ENCODE data around the gene NTRK1. TPM values are rescaled to one million over a fixed set of nuclear protein-coding genes. Genes with fewer than 3 reads are reported as not detected.
A peak's percentile ranks its signal among the peaks of the same experiment; 100 is the strongest.

Gene NTRK1
- total RNA-seq, 2 experiments from 2014 or later, result 9.9 TPM

GRCh38 chr1:156838972-156839371, 21.7 kb upstream of the NTRK1 start:
- H3K27me3 Mint-ChIP-seq (ENCODE audit: low read depth), result peaks cover 17% of the 10 kb centered on the region
- POLR2A ChIA-PET, result interaction anchor here (0.8 to 3.7 kb wide), 3 partner anchors 10 to 51 kb away, joined by 3 to 14 read pairs (median 8); partner anchors contain the start of gene NTRK1

GRCh38 chr1:156839426-156840109, 21.1 kb upstream of the NTRK1 start:
- Mint-ChIP-seq H3K9me3 (ENCODE audit: insufficient read depth) (no peaks in the 10 kb centered on the region), H3K4me3 (no peak overlapping the region)

More at GRCh38 chr1:156838972-156839371, 21.7 kb upstream of the NTRK1 start:
- no peaks in the 10 kb centered on the region for H3K9me3 Mint-ChIP-seq (ENCODE audit: insufficient read depth)
- ATAC-seq (peak; percentile 66), DNase-seq (peak; percentile 67)
- peaks cover 48% of the 10 kb centered on the region for H3K4me1 Mint-ChIP-seq (ENCODE audit: low read depth)
- H3K4me3 Mint-ChIP-seq, result no peak overlapping the region
- CTCF ChIA-PET, result interaction anchor here (0.8 to 10.1 kb wide), 31 partner anchors 9 to 300 kb away, joined by 3 to 313 read pairs (median 5); partner anchors contain the start of genes INSRR, MRPL24, NTRK1 and PEAR1
- no peak overlapping the region for H3K27ac Mint-ChIP-seq
- peaks cover under 1% of the 10 kb centered on the region for H3K36me3 Mint-ChIP-seq (ENCODE audit: low read depth)

GRCh38 chr1:156840186-156840897, 20.3 kb upstream of the NTRK1 start:
- Mint-ChIP-seq H3K27me3 (ENCODE audit: low read depth) (peaks cover 28% of the 10 kb centered on the region), H3K27ac (peak overlapping the region; percentile 41), H3K36me3 (ENCODE audit: low read depth) (peaks cover 2% of the 10 kb centered on the region), H3K4me3 (no peak overlapping the region), H3K4me1 (ENCODE audit: low read depth) (peaks cover 46% of the 10 kb centered on the region), H3K9me3 (ENCODE audit: insufficient read depth) (no peaks in the 10 kb centered on the region)
- no peak for ATAC-seq
- DNase-seq, result no peak
- CTCF ChIA-PET, result interaction anchor here (1.8 to 10.1 kb wide), 2 partner anchors 17 to 114 kb away, joined by 5 to 313 read pairs; partner anchors contain the start of genes INSRR and NTRK1
- POLR2A ChIA-PET, result interaction anchor here (1.5 kb wide), 1 partner anchor 32 kb away, joined by 6 read pairs; no protein-coding TSS in a partner anchor

More at GRCh38 chr1:156839426-156840109, 21.1 kb upstream of the NTRK1 start:
- CTCF ChIA-PET, result interaction anchor here (0.9 to 10.1 kb wide), 23 partner anchors 9 to 299 kb away, joined by 3 to 313 read pairs (median 7); partner anchors contain the start of genes INSRR, MRPL24, NTRK1 and PEAR1
- H3K4me1 Mint-ChIP-seq (ENCODE audit: low read depth), result peaks cover 46% of the 10 kb centered on the region
- H3K27me3 Mint-ChIP-seq (ENCODE audit: low read depth), result peaks cover 22% of the 10 kb centered on the region
- DNase-seq (no peak), ATAC-seq (no peak)
- POLR2A ChIA-PET, result interaction anchor here (3.7 kb wide), 1 partner anchor 20 kb away, joined by 14 read pairs; the partner anchor contains the start of gene NTRK1
- H3K36me3 Mint-ChIP-seq (ENCODE audit: low read depth), result peaks cover 2% of the 10 kb centered on the region
- no peak overlapping the region for H3K27ac Mint-ChIP-seq

GRCh38 chr1:156840898-156841279, 19.8 kb upstream of the NTRK1 start:
- POLR2A ChIA-PET, result interaction anchor here (1.5 kb wide), 1 partner anchor 32 kb away, joined by 6 read pairs; no protein-coding TSS in a partner anchor
- H3K27ac Mint-ChIP-seq, result no peak overlapping the region

GRCh38 chr1:156841295-156841855, 19.3 kb upstream of the NTRK1 start:
- ATAC-seq, result no peak
- peaks cover 37% of the 10 kb centered on the region for H3K27me3 Mint-ChIP-seq (ENCODE audit: low read depth)
- ChIA-PET POLR2A (interaction anchor here (0.6 to 1.5 kb wide), 2 partner anchors 33 to 83 kb away, joined by 3 to 6 read pairs; no protein-coding TSS in a partner anchor), CTCF (interaction anchor here (1.1 to 10.1 kb wide), 4 partner anchors 8 to 115 kb away, joined by 4 to 313 read pairs (median 4); partner anchors contain the start of genes INSRR and NTRK1)
- peaks cover 2% of the 10 kb centered on the region for H3K36me3 Mint-ChIP-seq (ENCODE audit: low read depth)
- H3K9me3 Mint-ChIP-seq (ENCODE audit: insufficient read depth), result no peaks in the 10 kb centered on the region
- peaks cover 43% of the 10 kb centered on the region for H3K4me1 Mint-ChIP-seq (ENCODE audit: low read depth)
- H3K4me3 Mint-ChIP-seq, result no peak overlapping the region
- no peak overlapping the region for H3K27ac Mint-ChIP-seq
- no peak for DNase-seq

More at GRCh38 chr1:156840898-156841279, 19.8 kb upstream of the NTRK1 start:
- CTCF ChIA-PET, result interaction anchor here (1.1 to 10.1 kb wide), 4 partner anchors 8 to 115 kb away, joined by 4 to 313 read pairs (median 4); partner anchors contain the start of genes INSRR and NTRK1
- DNase-seq (no peak), ATAC-seq (no peak)
- Mint-ChIP-seq H3K4me3 (no peak overlapping the region), H3K9me3 (ENCODE audit: insufficient read depth) (no peaks in the 10 kb centered on the region), H3K4me1 (ENCODE audit: low read depth) (peaks cover 44% of the 10 kb centered on the region), H3K27me3 (ENCODE audit: low read depth) (peaks cover 32% of the 10 kb centered on the region), H3K36me3 (ENCODE audit: low read depth) (peaks cover 2% of the 10 kb centered on the region)

- Mint-ChIP-seq H3K36me3 (ENCODE audit: low read depth) (peaks cover 2% of the 10 kb centered on the region), H3K4me1 (ENCODE audit: low read depth) (peaks cover 40% of the 10 kb centered on the region), H3K4me3 (no peak overlapping the region), H3K27me3 (ENCODE audit: low read depth) (peaks cover 45% of the 10 kb centered on the region), H3K9me3 (ENCODE audit: insufficient read depth) (no peaks in the 10 kb centered on the region), H3K27ac (no peak overlapping the region)
- no peak for DNase-seq
- no peak for ATAC-seq
- ChIA-PET POLR2A (no interaction called here), CTCF (interaction anchor here (1.7 kb wide), 1 partner anchor 18 kb away, joined by 8 read pairs; the partner anchor contains the start of gene NTRK1)
These were observed 17.9 kb upstream of the NTRK1 start for GRCh38 chr1:156842618-156843300.

- peak overlapping the region; percentile 4 for H3K27ac Mint-ChIP-seq
- H3K27me3 Mint-ChIP-seq (ENCODE audit: low read depth), result peaks cover 45% of the 10 kb centered on the region
These were observed 16.6 kb upstream of the NTRK1 start for GRCh38 chr1:156844102-156844501.

GRCh38 chr1:156844638-156845037, 16.0 kb upstream of the NTRK1 start:
- H3K9me3 Mint-ChIP-seq (ENCODE audit: insufficient read depth), result no peaks in the 10 kb centered on the region
- H3K4me3 Mint-ChIP-seq, result peak overlapping the region; percentile 50
- POLR2A ChIA-PET, result interaction anchor here (1.2 kb wide), 1 partner anchor 28 kb away, joined by 6 read pairs; the partner anchor contains the start of gene SH2D2A
- DNase-seq, result no peak
- peaks cover 51% of the 10 kb centered on the region for H3K4me1 Mint-ChIP-seq (ENCODE audit: low read depth)
- ATAC-seq, result no peak
- CTCF ChIA-PET, result interaction anchor here (0.6 to 7.4 kb wide), 2 partner anchors 15 to 45 kb away, joined by 3 to 125 read pairs; partner anchors contain the start of genes INSRR and NTRK1
- peaks cover 45% of the 10 kb centered on the region for H3K27me3 Mint-ChIP-seq (ENCODE audit: low read depth)
- no peak overlapping the region for H3K27ac Mint-ChIP-seq
- H3K36me3 Mint-ChIP-seq (ENCODE audit: low read depth), result peaks cover 2% of the 10 kb centered on the region

More at GRCh38 chr1:156844102-156844501, 16.6 kb upstream of the NTRK1 start:
- H3K9me3 Mint-ChIP-seq (ENCODE audit: insufficient read depth), result no peaks in the 10 kb centered on the region
- peaks cover 47% of the 10 kb centered on the region for H3K4me1 Mint-ChIP-seq (ENCODE audit: low read depth)
- ChIA-PET CTCF (interaction anchor here (0.6 to 7.4 kb wide), 3 partner anchors 16 to 45 kb away, joined by 3 to 125 read pairs (median 8); partner anchors contain the start of genes INSRR and NTRK1), POLR2A (no interaction called here)
- ATAC-seq (no peak), DNase-seq (no peak)
- peaks cover 2% of the 10 kb centered on the region for H3K36me3 Mint-ChIP-seq (ENCODE audit: low read depth)
- H3K4me3 Mint-ChIP-seq, result no peak overlapping the region

GRCh38 chr1:156845055-156845952, 15.4 kb upstream of the NTRK1 start:
- H3K36me3 Mint-ChIP-seq (ENCODE audit: low read depth), result peaks cover 2% of the 10 kb centered on the region
- ChIA-PET CTCF (interaction anchor here (7.4 kb wide), 1 partner anchor 14 kb away, joined by 125 read pairs; the partner anchor contains the start of genes INSRR and NTRK1), POLR2A (interaction anchor here (1.2 kb wide), 1 partner anchor 29 kb away, joined by 6 read pairs; the partner anchor contains the start of gene SH2D2A)
- H3K27me3 Mint-ChIP-seq (ENCODE audit: low read depth), result peaks cover 40% of the 10 kb centered on the region
- DNase-seq, result peak; percentile 59
- H3K4me3 Mint-ChIP-seq, result peak overlapping the region; percentile 50
- H3K27ac Mint-ChIP-seq, result no peak overlapping the region
- ATAC-seq, result peak; percentile 50
- no peaks in the 10 kb centered on the region for H3K9me3 Mint-ChIP-seq (ENCODE audit: insufficient read depth)
- H3K4me1 Mint-ChIP-seq (ENCODE audit: low read depth), result peaks cover 49% of the 10 kb centered on the region

All from activated CD8-positive, alpha-beta T cell treated with anti-CD3 and anti-CD28 coated beads, Interleukin-2, amount 10 ng/mL, durations not matched to agents 7 days and 5 days (primary cell).